ENCODE measurements around the gene NEGR1.

- no peak for TF ChIP-seq POLR2A (IDR thresholded peaks at IDR 0.05)
- TF ChIP-seq, protein P1, sequence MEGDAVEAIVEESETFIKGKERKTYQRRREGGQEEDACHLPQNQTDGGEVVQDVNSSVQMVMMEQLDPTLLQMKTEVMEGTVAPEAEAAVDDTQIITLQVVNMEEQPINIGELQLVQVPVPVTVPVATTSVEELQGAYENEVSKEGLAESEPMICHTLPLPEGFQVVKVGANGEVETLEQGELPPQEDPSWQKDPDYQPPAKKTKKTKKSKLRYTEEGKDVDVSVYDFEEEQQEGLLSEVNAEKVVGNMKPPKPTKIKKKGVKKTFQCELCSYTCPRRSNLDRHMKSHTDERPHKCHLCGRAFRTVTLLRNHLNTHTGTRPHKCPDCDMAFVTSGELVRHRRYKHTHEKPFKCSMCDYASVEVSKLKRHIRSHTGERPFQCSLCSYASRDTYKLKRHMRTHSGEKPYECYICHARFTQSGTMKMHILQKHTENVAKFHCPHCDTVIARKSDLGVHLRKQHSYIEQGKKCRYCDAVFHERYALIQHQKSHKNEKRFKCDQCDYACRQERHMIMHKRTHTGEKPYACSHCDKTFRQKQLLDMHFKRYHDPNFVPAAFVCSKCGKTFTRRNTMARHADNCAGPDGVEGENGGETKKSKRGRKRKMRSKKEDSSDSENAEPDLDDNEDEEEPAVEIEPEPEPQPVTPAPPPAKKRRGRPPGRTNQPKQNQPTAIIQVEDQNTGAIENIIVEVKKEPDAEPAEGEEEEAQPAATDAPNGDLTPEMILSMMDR (IDR thresholded peaks at IDR 0.05) = no peak
These were observed 230.8 kb downstream of the NEGR1 start for GRCh38 chr1:72051538-72051937.

Measured in heart left ventricle (tissue), 13 donors.